ENCODE data around the gene ALLC.

Gene ALLC

GRCh38 chr2:3675687-3676086, 17.7 kb downstream of the ALLC start:
- no peak for DNase-seq (ENCODE audit: low read depth in 3 of 3, low spot score in 1 of 3)

- no peak for DNase-seq (ENCODE audit: low read depth in 3 of 3, low spot score in 1 of 3)
These were observed 19.4 kb downstream of the ALLC start for GRCh38 chr2:3677436-3677835.

- no peak for DNase-seq (ENCODE audit: low read depth in 3 of 3, low spot score in 1 of 3)
These were observed 20.2 kb downstream of the ALLC start for GRCh38 chr2:3678212-3678611.

GRCh38 chr2:3679180-3679579, 21.2 kb downstream of the ALLC start:
- DNase-seq (ENCODE audit: low read depth in 3 of 3, low spot score in 1 of 3): no peak

GRCh38 chr2:3679616-3680393, 21.8 kb downstream of the ALLC start:
- DNase-seq (ENCODE audit: low read depth in 3 of 3, low spot score in 1 of 3): no peak

- DNase-seq (ENCODE audit: low read depth in 3 of 3, low spot score in 1 of 3): no peak
These were observed 22.7 kb downstream of the ALLC start for GRCh38 chr2:3680548-3681345.

GRCh38 chr2:3681625-3682024, 23.6 kb downstream of the ALLC start:
- DNase-seq (ENCODE audit: low read depth in 3 of 3, low spot score in 1 of 3): no peak

GRCh38 chr2:3682811-3683210, 24.8 kb downstream of the ALLC start:
- no peak for DNase-seq (ENCODE audit: low read depth in 3 of 3, low spot score in 1 of 3)

GRCh38 chr2:3683748-3684454, 25.9 kb downstream of the ALLC start:
- DNase-seq (ENCODE audit: low read depth in 3 of 3, low spot score in 1 of 3): no peak

GRCh38 chr2:3689998-3690748, 32.2 kb downstream of the ALLC start:
- DNase-seq (ENCODE audit: low read depth in 3 of 3, low spot score in 1 of 3): no peak

GRCh38 chr2:3692375-3692774, 34.4 kb downstream of the ALLC start:
- no peak for DNase-seq (ENCODE audit: low read depth in 3 of 3, low spot score in 1 of 3)

- DNase-seq (ENCODE audit: low read depth in 3 of 3, low spot score in 1 of 3): no peak
These were observed 38.5 kb downstream of the ALLC start for GRCh38 chr2:3696545-3696944.

- no peak for DNase-seq (ENCODE audit: low read depth in 3 of 3, low spot score in 1 of 3)
These were observed 43.1 kb downstream of the ALLC start for GRCh38 chr2:3701071-3701470.

GRCh38 chr2:3703236-3703756, 45.3 kb downstream of the ALLC start, which contains the start of gene DCDC2C:
Gene DCDC2C, plus strand, starts transcription at chr2:3703575. Its CDS starts 177 bp downstream, at chr2:3703752.
- DNase-seq (ENCODE audit: low read depth in 3 of 3, low spot score in 1 of 3): no peak

GRCh38 chr2:3703757-3704355, 45.9 kb downstream of the ALLC start:
- DNase-seq (ENCODE audit: low read depth in 3 of 3, low spot score in 1 of 3): no peak

GRCh38 chr2:3704692-3705091, 46.7 kb downstream of the ALLC start:
- no peak for DNase-seq (ENCODE audit: low read depth in 3 of 3, low spot score in 1 of 3)

GRCh38 chr2:3705782-3706181, 47.8 kb downstream of the ALLC start:
- DNase-seq (ENCODE audit: low read depth in 3 of 3, low spot score in 1 of 3): no peak

GRCh38 chr2:3706892-3707291, 48.9 kb downstream of the ALLC start:
- DNase-seq (ENCODE audit: low read depth in 3 of 3, low spot score in 1 of 3): no peak

GRCh38 chr2:3708576-3708975, 50.6 kb downstream of the ALLC start:
- DNase-seq (ENCODE audit: low read depth in 3 of 3, low spot score in 1 of 3): no peak

GRCh38 chr2:3709225-3709624, 51.2 kb downstream of the ALLC start:
- DNase-seq (ENCODE audit: low read depth in 3 of 3, low spot score in 1 of 3): no peak

Data from stimulated activated CD4-positive, alpha-beta T cell treated with anti-CD3 and anti-CD28 coated beads, TNF-alpha, amount 100 ng/mL, for 1 hour (primary cell).